Activated naive CD4-positive, alpha-beta T cell treated with anti-CD3 and anti-CD28 coated beads, Interleukin-2, amount 10 ng/mL, durations not matched to agents 5 hours and 36 hours (primary cell): ENCODE data around the gene ENTREP3. TPM values are rescaled to one million over a fixed set of nuclear protein-coding genes. Genes with fewer than 3 reads are reported as not detected.

ENCODE experiments used
- total RNA-seq, 2 experiments: library from RNA; stranded (reverse); gene quantifications; one replicate each; pipeline ENCODE4 v1.2.3, GENCODE V29; 2021

Gene ENTREP3
- 10 to 100 TPM; 21.1 to 23.2 TPM for total RNA-seq

GRCh38 chr1:155255243-155256007, at the start of gene ENTREP3:
TSS of gene ENTREP3 (minus strand) at chr1:155255483. CDS start at chr1:155254877, 606 bp downstream.

DNA sequence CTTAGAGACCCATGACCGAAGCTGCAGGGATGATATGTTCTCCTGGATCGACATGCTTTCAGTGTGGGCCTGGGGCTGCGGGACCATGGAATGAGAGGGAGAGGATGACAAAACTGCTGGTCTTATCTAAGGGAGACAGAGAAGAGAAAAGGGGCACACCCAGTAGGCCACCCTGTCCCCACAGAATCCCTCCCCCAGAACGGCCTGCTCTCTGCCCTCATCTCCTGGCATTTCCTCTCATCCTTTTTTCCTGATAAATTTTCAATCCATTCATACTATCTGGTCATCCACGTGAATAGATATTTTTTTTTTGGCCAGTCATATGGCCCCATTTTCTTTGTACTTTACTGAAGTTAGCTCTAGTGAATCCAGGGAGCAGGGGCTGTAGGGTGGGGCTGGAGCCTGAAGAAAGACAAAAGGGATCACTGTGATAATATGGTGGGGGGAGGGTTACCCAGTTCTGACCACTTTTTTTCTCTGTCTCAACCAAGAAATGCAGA, 46.1 kb upstream of the ENTREP3 start, which contains the start of gene PKLR:
TSS of gene PKLR (minus strand) at position 97 of the 500 bp plus-strand sequence. CDS start at position 54, 43 bp downstream.

GRCh38 chr1:155277070-155277901, 22.0 kb upstream of the ENTREP3 start, which contains the start of gene HCN3:
TSS of gene HCN3 (plus strand) at chr1:155277463. CDS start at chr1:155277591, 128 bp downstream.

GRCh38 chr1:155273343-155274245, 18.3 kb upstream of the ENTREP3 start, which contains the start of gene CLK2:
TSS of gene CLK2 (minus strand) at chr1:155273504. CDS start at chr1:155270977, 2,527 bp downstream.

GRCh38 chr1:155261852-155262673, 6.8 kb upstream of the ENTREP3 start, which contains the start of gene SCAMP3:
TSS of gene SCAMP3 (minus strand) at chr1:155262360. CDS start at chr1:155262151, 209 bp downstream.

GRCh38 chr1:155208541-155209311, 46.6 kb downstream of the ENTREP3 start, which contains the start of gene MTX1:
TSS of gene MTX1 (plus strand) at chr1:155208695. CDS start at chr1:155208805, 110 bp downstream.

DNA sequence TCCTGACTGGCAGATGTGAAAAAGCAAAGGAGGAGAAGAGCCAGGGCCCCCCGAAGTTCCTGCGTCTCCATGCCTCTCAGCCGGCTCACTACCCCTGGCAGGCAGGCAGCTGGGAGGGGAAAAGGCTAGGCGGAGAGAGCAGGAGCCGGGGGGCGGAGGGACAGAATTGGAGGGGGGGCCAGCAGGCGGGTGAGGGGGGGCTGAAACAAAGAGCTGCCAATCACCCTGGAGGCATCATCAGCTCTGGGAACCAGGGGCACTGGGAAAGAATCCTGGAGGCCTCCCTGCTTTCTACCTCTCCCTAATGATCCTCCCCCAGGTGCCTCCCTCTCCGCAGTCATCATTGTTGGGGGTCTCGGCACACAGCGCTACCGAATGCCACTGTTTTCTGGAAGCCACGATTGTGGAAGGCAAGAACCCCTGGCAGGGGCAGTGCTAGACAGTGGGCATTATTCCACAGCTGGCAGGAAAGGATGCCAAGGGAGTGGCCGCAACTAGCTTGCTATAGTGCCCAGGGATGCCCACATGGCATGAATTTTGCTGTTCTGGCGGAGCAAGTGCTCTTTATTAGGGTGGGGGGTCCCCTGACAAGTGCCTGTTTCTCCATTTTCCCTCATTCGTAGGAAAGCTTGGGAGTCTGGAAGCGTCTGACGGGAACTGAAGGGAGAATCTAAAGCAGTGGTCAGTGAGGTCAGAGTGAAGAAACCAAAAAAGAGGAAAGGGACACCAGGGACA, 47.3 kb downstream of the ENTREP3 start, which contains the start of gene THBS3:
TSS of gene THBS3 (minus strand) at position 92 of the 735 bp plus-strand sequence. CDS start at position 71, 21 bp downstream.

Other genes with a start within 250 kb of the ENTREP3 start
- gene DCST2, start 221.7 kb downstream of the ENTREP3 start, total RNA-seq: 1 to 10 TPM in 1 of 2 experiments, under 1 TPM in 1; 0.79 to 1.2 TPM
- gene DCST1, start 221.7 kb downstream of the ENTREP3 start, total RNA-seq: not detected
- gene ADAM15, start 204.2 kb downstream of the ENTREP3 start, total RNA-seq: 10 to 100 TPM; 50.6 to 50.7 TPM
- 1 to 10 TPM; 9.0 to 9.6 TPM for gene EFNA4, start 191.7 kb downstream of the ENTREP3 start, total RNA-seq
- gene EFNA3, start 176.6 kb downstream of the ENTREP3 start, total RNA-seq: 1 to 10 TPM; 4.1 to 4.2 TPM
- gene EFNA1, start 127.6 kb downstream of the ENTREP3 start, total RNA-seq: under 1 TPM; 0.25 to 0.26 TPM
- gene SLC50A1, start 119.6 kb downstream of the ENTREP3 start, total RNA-seq: 10 to 100 TPM; 44.1 to 49.0 TPM
- 10 to 100 TPM; 60.3 to 66.8 TPM for gene DPM3, start 115.0 kb downstream of the ENTREP3 start, total RNA-seq
- 100 to 1,000 TPM; 173 to 190 TPM for gene KRTCAP2, start 82.2 kb downstream of the ENTREP3 start, total RNA-seq
- 10 to 100 TPM; 16.4 to 19.1 TPM for gene TRIM46, start 81.6 kb downstream of the ENTREP3 start, total RNA-seq
- 10 to 100 TPM; 28.2 to 31.5 TPM for gene THBS3, start 47.6 kb downstream of the ENTREP3 start, total RNA-seq
- gene MTX1, start 46.8 kb downstream of the ENTREP3 start, total RNA-seq: 10 to 100 TPM; 30.3 to 30.6 TPM
- gene SCAMP3, start 6.9 kb upstream of the ENTREP3 start, total RNA-seq: 10 to 100 TPM; 83.3 to 85.5 TPM
- gene CLK2, start 18.0 kb upstream of the ENTREP3 start, total RNA-seq: 100 to 1,000 TPM; 100 to 104 TPM
- 1 to 10 TPM; 4.3 TPM for gene HCN3, start 22.0 kb upstream of the ENTREP3 start, total RNA-seq
- not detected for gene PKLR, start 46.0 kb upstream of the ENTREP3 start, total RNA-seq
- gene FDPS, start 53.4 kb upstream of the ENTREP3 start, total RNA-seq: 100 to 1,000 TPM; 277 to 292 TPM
- gene RUSC1, start 65.4 kb upstream of the ENTREP3 start, total RNA-seq: 10 to 100 TPM; 22.4 to 24.5 TPM